ENCODE data around the gene LYZL6.
A peak's percentile ranks its signal among the peaks of the same experiment; 100 is the strongest.
"Not testable (repeated sequence)": the region's sequence is repeated elsewhere in the genome, so short reads cannot be mapped to it uniquely, and the experiment has no call there.

Gene LYZL6

GRCh38 chr17:35944151-35944550 is 638 bp upstream of the LYZL6 start:
- DNase-seq: no peak

DNA sequence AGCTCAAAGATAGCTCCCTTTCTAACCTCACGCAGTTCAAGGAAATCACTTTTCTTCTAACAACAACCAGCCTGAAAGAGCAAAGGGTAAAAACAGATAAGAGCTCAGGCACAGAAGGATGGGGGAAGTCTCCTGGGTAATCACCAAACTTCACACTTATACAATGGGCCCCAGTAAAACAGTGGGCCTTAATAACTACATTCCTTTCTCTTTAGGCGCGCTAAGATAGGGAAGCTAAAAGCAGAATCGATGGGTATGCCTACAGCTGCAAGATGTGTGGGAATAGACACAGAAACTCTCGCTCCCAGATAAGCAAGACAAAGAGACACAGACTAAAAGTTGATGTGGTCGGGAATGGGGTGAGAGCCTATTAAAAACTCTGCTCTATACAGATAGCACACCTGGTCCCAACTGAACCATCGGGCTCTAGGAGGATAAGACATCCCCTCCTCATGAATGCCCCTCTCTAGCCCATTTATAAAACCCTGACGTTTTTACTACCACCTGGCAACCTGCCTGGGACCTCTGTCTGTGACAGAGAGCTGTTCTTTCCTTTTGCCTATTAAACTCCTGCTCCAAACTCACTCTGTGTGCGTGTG is 826 bp downstream of the LYZL6 start:
- DNase-seq: no peak

DNA sequence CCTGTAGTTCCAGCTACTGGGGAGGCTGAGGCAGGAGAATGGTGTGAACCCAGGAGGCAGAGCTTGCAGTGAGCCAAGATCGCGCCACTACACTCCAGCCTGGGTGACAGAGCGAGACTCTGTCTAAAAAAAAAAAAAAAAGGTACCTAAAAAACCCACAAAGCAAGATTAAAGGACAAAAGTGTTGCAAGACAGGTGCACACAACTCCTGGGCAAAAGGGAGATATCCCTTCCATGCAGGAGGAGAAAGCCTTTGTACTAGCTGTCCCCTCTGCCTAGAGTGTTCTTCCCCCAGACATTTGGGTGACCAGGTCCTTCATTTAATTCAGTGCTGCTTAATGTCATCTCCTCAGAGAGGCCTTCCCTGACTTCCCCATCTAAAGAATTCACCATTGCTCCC is 5.0 kb downstream of the LYZL6 start:
- DNase-seq: not testable (repeated sequence)

DNA sequence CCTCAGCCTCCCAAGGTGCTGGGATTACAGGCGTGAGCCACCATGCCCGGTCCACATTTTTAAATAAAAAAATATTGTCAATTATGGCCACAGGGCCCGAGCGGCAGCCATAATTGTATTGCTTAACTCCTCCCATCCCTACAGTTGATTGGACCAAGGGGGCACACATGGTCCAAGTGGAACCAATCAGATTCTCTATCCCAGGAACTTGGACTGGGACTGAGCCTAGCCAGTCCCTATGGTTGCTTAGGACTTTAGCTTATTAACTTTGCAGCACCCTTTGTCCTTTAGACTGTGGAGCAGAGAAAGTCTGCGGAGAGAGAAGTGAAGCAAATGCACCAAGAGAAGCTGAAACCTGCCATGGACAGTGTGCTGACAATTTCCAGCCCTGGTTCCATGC is 7.5 kb downstream of the LYZL6 start:
- DNase-seq: no peak

DNA sequence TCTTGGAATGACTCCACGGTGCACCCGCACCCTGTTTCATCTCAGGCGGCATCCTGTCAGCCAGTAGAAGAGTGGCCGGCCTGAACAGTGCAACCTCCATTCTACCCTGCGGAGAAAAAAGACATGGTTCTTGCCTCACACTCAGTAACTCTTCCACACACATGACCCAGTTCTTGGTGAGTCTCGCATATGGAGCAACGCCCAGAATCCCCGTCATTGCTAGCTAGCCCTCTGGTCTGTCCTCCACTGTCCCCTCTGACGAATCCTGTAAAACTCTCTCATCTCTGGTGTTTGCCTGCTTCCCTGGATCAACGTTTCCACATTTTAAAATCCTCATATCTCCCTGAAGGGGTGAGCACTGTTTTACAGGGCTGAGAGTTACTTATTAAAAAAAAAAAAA is 8.8 kb downstream of the LYZL6 start:
- DNase-seq: no peak

DNA sequence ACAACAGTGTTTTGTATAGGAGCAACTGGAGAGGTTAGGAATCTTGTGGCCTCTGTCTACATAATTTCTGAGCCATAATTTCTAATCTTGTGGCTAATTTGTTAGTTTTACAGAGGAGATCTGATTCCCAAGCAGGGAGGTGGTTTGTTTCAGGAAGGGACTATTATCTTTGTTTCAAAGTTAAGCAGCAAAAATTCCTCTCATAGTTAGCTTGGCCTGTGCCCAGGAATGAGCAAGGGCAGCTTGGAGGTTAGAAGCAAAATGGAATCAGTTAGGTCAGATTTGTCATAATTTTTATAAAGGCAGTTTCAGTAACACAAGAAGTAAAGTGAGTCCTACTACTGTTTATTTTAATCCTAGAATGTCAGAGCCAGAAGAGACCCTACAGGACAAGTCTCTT is 10.9 kb downstream of the LYZL6 start:
- no peak for DNase-seq

- DNase-seq: no peak
These were observed 11.6 kb downstream of the LYZL6 start for GRCh38 chr17:35931794-35932425.

DNA sequence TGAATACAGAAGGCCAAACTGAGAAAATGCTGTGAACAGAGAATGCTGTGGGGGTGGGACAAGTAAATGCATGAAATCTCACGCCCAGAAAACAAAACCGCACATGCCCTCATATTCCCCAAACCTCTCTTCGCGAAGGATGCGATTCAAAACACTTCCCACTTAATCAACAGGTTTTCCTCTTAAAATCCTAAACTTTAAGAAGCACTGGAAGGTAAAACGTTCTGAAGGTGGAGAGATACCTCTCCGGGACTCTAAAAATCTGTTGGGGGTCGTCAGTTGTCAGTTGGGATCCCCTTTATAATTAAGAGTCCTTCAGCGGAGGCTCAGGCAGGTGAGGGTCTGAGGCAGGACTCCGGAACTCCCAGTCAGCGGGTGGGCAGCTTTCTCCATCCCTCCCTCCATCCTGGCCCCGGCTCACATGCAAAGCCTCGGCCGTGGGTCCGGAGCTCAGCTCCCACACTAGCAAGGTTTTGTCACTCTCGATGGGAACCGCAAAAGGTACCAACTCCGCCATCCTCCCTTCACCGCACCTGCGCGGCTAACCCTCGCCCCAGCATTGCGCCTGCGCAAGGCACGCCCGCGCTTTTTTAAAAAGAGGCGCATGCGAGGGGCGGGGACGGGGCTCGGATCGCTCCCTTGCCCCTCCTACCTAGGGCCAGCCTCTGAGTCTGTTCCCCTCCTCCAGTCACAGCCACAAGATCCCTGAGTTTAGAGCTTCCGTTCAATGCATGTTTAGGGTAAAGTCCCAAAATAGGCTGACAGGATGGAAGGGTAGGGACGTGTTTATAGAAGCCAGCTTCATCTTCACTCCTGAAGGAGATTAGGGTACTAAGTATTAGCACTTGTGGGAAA is 13.1 kb downstream of the LYZL6 start, which contains the start of gene RDM1:
Gene RDM1, minus strand, starts transcription at position 563 of the 855 bp plus-strand sequence. Its CDS starts 46 bp downstream, at position 517.
- peak; percentile 71 to 78 for DNase-seq

DNA sequence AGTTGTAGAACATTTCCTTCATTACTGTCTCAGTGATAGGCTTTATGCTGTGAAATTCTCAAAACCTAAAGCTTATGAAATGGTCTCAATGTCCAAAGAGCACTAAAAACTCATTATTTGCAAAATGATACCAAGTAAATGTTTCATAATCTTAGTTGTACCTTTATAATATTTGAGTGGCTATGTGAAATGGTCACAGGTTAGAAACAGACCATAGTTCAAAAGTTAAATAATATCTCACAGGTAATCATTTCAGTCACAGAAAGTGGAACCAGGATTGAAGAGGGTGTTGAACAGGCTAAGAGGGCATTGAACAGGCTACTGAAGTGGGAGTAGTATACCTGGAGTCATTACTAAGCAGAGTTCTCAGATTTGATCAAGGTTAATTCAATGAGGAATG is 15.8 kb downstream of the LYZL6 start:
- no peak for DNase-seq

DNA sequence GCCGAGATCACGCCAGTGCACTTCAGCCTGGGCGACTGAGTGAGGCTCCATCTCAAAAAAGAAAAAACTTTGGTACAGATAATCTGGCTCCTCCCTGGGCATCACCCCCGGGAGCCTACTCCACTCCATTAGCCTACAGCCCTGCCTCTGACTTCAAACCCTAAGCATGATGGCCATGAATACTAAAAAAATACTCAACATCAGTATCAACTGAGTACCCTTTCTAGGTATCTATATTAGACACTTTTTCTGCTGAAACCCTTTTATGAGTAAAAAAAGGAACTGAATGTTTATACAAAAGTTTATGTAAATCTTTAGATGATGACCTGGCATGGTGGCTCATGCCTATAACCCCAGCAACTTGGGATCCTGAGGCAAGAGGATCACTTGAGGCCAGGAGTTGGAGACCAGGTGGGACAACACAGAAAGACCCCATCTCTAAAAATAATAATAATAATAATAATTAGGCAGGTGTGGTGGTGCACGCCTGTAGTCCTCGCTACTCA is 19.9 kb downstream of the LYZL6 start:
- DNase-seq: no peak

- no peak for DNase-seq
These were observed 23.3 kb downstream of the LYZL6 start for GRCh38 chr17:35920229-35920628.

DNA sequence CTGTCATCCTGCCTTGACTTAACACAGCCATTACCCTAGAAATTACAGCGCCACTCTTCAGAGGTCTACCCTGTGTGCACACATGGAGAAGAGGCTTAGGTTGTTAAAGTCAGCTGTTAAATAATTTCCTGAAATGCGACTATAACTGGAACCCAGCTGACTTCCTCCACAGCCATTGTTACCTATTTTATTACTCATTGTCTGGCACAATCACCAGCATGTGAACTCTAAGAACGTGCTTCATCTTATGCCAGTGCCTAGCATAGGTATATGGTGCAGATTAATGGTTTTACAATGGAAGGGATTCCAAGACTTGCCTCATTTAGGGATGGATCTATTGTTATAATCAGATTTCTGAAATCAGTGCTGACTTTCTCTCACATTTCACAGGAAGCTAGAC is 24.8 kb downstream of the LYZL6 start:
- DNase-seq: no peak

- no peak for DNase-seq
These were observed 25.8 kb downstream of the LYZL6 start for GRCh38 chr17:35917519-35918213.

DNA sequence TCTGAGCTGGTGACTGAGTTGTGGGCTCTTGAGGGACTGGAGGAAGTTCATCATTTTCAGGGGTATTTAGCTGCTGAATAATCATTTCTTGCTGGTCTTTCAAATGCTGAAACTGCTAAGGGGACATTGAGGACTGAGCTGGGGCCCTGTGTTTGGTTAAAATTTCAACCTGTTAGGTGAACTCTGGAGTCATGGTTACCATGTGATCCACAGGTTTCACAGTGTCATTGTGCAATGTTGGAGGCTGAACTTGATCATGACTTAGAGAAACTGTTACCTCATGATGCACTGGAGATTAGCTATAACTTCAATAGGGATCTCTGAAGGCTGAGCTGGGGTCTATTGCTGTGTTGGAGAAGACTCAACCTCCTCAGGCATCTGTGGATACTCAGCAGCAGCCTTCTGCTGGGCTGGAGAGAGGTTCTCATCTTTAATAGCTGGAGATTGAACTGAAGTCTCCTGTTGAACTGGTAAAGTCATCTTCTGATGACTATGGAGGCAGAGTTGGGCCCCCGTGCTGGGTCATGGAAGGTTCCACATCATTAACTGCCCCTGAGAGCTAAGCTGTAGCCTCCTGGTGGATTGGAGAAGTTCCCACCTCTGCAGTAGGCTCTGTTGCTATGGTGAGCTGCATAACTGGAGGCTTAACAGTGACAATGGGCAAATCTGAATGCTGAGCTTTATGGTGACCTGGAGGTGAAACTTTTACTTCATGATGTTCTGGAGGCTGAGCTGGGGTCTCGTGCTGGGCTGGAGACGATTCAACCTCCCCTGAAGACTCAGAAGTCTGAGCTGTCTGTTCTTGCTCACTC is 28.2 kb downstream of the LYZL6 start:
- DNase-seq: no peak

- no peak for DNase-seq
These were observed 29.2 kb downstream of the LYZL6 start for GRCh38 chr17:35914354-35914753.

- no peak for DNase-seq
These were observed 29.9 kb downstream of the LYZL6 start for GRCh38 chr17:35913609-35914008.

DNA sequence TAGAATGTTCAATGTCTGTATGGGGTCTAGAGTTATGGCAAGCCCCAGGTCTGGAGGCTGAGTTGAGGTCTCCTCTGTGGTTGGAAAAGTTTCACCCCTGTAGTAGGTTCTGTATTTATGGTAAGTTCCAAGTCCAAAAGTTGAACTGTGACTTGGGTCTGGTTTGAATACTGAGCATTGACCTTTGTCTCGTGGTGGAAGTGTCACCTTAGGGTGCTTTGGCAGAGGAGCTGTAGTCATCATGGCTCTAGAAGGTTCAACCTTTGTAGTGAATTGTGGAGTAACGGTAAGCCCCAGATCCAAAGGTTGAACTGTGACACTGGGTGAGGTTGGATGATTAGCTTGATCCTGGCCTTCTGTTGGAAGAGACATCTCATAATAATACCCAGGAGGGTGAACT is 30.6 kb downstream of the LYZL6 start:
- no peak for DNase-seq

DNA sequence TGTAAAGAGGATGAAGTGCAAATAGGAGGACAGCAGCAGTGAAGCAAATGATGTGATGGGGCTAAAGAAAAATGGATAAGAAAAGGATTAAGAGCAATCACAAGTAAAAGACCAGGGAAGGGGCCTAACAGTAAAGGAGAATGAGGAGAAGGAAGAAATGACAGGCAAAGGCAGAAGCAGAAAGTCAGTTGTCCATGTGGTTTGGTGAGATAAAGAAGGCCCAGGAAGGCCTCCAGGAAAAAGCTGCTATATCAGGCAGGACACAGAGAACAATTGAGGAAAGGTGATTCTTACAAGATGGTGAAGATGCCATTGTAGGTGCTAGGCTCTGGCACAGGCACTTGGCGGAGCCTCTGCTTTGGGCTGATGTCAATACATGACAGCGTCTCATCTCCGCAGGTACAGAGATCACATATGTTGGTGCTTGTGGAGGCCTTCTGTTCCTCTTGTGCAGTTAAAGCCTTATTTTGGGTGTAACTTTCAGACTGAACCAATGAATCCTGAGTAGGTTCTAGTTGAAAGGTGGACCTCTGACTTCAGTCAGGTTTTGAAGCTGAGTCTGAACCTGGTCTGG is 31.1 kb downstream of the LYZL6 start:
- DNase-seq: no peak

DNA sequence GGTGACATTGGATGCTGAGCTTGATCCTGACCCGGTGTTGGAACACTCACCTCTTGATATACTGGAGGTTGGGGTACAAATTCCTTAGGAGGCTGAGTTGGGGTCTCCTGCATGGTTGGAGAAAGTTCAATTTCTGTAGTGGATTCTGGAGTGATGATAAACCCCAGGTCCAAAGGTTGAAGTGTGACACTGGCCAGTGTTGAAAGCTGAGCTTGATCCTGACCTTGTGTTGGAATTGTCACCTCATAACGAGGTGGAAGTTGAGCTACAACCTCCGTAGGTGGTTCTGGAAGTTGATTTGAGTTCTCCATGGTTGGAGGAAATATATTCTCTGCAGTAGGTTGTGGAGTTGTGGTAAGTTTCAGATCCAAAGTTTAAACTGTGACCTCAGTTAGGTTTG is 34.1 kb downstream of the LYZL6 start:
- no peak for DNase-seq

DNA sequence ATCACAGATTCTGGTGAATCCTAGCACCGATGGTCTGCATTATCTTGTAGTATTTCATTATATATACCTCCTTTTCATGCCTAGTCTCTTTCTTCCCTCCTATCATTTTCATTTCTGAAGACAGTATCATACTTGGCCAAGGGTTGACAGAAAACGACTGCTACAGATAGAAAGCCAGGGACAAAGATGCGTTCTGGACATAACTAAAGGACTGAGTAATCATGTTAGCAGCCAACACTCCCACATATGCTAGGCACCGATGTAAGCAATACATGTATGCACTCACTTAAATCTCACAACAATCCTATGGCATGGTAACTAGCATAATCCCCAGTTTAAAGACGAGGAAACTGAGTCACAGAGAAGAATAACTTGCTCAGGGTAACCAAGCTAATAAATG is 35.8 kb downstream of the LYZL6 start:
- DNase-seq: no peak

- DNase-seq: no peak
These were observed 36.4 kb downstream of the LYZL6 start for GRCh38 chr17:35906926-35907637.
